ENCODE data around the gene MYDGF.

Gene MYDGF

DNA sequence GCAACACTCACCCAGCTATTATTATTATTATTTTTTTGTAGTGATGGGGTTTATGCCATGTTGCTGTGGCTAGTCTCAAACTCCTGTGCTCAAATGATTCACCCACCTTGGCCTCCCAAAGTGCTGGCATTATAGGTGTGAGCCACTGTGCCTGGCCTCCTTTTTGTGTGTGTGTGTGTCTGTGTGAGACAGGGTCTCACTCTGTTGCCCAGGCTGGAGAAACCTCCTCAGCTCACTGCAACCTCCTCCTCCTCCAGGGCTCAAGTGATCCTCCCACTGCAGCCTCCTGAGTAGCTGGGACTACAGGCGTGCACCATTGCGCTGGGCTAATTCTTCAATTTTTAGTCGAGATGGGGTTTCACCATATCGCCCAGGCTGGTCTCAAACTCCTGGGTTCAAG is 3.6 kb upstream of the MYDGF start:
- DNase-seq (ENCODE audit: low spot score) = no peak

DNA sequence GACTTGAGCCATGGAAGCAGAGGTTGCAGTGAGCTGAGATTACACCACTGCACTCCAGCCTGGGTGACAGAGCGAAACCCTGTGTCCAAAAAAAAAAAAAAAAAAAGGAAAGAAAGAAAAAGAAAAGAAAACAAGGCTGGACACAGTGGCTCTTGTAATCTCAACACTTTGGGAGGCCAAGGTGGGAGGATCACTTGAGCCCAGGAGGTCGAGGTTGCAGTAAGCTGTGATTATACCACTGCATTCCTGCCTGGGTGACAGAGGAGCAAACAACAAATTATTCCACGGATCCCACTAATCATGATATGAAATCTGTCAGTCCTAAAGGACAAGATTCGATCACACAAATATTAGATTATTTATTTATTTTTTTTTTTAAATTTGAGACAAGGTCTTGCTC is 3.1 kb upstream of the MYDGF start:
- no peak for DNase-seq (ENCODE audit: low spot score)

DNA sequence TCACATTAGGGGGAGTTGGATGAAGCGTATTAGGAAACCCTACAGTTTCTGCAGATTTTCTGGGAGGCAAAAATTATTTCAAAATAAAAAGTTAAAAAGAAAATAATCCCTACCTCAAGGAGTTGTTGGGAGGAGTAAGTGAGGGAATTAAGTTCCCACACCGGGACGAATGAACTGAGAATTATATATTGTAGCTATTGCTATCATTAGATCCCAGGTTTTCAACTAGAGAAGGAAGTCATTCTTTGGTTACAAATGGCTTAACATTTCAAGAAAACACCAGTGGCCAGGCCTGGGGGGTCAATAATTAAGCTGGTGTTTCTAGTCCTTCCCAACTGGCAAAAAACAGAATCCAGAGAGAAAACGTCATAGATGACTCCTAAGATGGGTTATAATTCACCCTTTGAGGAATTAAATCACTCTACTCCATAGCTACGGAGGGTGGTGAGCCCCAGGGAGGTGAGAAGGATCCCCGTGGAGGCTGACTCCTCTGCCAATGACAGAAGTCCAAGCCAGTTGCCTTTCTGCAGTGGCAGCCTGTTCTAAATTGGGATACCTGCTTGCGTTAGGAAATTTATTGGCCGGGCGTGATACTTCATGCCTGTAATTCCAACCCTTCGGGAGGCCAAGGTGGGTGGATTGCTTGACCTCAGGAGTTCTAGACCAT is 1.2 kb upstream of the MYDGF start:
- no peak for DNase-seq (ENCODE audit: low spot score)

DNA sequence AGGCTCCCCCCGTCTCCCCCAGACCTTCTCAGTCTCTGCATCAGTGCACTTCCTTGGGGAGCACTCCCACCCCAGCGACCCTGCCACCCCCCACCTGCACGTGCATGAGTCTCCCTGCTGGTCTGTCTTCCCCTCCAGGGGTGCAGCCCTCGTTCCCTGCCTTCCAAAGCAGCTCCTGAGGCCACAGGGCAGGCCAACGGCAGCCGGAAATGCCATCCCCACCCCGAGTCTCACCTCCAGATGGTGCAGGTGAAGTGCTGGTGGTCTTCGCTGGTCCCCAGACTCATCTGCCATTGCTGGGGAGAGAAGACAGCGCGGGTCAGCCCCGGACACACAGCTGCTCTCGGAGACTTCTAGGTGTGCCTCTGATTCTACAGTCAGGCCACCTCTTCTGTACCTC is 5.5 kb downstream of the MYDGF start:
- DNase-seq (ENCODE audit: low spot score) = no peak

DNA sequence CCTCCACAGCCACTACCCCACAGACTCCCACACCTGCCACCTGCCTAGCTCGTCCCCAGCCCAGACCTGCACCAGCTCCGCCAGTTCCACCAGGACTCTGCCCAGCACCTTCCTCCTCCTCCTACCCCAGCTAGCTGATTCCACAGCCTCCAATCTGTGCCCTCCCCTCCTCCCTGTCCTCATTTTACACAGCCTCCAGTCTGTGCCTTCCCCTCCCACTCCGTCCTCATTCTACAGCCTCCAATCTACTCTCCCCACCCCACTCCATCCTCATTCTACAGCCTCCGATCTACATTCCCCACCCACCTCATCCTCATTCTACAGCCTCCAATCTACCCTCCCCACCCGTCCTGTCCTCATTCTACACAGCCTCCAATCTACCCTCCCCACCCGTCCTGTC is 7.3 kb downstream of the MYDGF start:
- DNase-seq (ENCODE audit: low spot score) = no peak

DNA sequence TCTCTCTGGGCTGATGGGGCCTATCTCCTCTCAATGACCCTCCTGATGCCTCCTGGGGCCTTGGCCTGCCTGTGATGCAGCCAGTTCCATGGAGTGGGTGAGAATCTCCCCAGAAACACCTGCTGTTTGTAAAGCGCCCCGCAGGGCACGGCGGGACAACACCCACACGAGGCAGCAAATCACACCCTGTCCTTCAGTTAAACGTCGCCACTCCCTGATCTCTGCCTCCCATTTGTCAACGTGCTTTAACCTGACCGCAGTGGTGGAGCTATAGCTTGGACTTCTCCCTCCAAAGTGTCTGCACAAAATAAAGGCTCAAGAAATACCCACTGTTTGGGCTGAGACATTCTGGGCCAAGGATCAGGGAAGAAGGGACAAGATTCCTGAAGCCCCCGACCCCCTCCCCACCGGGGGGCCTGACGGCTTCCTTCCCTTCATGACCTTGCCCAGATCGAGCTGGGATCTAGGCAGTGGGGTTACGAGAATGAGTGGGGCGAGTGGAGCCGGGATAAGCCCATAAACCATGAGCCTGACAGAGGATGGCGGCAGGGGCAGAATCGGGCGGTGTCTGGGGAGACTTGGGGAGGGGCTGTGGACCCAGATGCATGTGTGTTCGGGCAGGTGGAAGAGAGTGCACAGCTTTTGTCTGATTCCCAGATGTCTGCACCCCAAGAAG is 8.0 kb downstream of the MYDGF start:
- DNase-seq (ENCODE audit: low spot score) = no peak

DNA sequence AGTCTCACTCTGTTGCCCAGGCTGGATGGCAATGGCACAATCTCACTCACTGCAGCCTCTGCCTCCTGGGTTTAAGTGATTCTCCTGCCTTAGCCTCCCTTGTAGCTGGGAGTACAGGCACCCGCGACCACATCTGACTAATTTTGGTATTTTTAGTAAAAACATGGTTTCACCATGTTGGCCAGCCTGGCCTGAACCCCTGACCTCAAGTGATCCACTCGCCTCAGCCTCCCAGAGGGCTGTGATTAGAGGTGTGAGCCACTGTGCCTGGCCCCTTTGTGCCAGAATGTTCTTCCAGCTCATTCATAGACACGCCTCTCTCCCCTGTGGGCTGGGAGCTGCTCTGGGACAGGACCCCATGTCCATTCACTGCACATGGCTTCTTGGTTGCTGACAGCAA is 9.1 kb downstream of the MYDGF start:
- DNase-seq (ENCODE audit: low spot score) = no peak

DNA sequence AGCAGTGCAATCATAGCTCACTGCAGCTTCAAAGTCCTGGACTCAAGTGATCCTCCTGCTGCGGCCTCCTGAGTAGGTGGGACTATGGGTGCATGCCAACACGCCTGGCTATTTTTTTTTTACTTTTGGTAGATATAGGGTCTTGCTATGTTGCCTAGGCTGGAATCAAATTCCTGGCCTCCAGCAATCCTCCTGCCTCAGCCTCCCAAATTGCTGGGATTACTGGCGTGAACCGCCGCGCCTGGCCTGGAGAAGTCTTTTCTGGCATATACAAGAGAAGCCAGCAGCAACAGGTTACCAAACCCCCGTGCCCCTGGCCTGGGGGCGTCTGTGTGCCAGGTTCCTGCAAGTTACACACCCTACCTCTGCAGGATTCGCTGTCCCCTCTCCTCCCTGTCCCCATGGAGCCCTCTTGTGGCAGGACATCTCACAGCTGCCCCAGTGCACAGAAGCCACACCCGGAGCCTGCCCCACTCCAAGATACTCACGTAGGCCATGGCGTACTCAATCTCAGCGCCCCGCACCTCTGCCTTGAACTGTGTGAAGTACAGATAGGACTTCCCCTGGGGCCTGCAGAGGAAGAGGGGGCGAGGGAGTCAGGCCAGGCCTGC is 9.9 kb downstream of the MYDGF start:
- DNase-seq (ENCODE audit: low spot score) = no peak

DNA sequence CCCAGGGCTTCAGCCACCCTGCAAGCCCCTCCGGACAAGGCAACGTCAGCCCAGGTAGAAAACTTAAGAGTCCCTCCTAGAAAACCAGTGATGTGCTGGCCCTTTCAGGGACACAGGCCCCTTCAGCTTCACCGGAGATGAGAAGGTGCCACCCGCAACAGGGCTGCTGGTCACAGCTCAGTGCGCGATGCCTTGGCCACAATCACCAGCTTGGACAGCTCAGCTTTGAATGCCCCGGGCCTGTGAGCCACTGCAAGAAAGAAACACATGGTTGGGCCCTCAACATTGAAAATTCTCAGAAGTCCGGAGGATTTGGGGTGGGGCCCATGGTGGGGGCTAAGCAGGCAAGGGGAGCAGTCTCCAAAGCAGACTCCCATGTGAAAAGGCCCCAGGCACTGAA is 12.3 kb downstream of the MYDGF start:
- no peak for DNase-seq (ENCODE audit: low spot score)

DNA sequence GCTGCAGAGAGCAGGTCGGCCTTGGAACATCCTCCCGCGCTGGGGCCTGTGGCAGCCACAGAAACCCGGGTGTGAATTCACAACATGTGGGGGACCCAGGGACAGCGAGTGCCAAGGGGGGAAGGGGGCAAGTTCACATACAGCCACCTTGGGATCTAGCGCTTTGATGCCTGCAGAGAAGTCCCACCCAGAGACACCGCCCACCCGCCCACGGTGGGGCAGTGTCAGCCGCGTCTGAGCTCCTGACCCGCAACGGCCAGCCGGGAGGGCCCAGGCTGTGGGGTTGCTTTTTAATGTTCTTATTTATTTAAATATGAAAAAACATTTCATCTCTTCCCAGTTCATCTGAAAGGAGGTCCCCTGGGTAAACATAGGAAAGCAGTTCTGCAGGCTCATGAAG is 12.9 kb downstream of the MYDGF start:
- no peak for DNase-seq (ENCODE audit: low spot score)

DNA sequence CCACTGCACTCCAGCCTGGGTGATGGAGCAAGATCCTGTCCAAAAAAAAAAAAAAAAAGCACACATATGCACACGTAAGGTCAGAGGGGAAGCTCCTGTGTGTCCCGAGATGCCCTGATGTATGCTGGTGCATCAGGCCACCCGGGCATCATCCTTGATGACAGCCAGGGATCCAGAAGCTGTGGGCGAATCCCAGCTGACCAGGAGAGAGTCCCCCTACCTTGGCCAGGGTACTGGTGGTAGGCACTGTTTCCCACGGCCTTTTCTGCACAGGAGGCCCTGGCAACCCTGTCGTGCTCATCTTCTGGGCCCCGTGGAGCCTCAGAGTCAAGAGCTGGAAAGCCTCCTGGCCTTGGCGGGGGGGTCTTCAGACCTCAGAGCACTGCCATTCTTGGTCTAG is 14.0 kb downstream of the MYDGF start:
- no peak for DNase-seq (ENCODE audit: low spot score)

DNA sequence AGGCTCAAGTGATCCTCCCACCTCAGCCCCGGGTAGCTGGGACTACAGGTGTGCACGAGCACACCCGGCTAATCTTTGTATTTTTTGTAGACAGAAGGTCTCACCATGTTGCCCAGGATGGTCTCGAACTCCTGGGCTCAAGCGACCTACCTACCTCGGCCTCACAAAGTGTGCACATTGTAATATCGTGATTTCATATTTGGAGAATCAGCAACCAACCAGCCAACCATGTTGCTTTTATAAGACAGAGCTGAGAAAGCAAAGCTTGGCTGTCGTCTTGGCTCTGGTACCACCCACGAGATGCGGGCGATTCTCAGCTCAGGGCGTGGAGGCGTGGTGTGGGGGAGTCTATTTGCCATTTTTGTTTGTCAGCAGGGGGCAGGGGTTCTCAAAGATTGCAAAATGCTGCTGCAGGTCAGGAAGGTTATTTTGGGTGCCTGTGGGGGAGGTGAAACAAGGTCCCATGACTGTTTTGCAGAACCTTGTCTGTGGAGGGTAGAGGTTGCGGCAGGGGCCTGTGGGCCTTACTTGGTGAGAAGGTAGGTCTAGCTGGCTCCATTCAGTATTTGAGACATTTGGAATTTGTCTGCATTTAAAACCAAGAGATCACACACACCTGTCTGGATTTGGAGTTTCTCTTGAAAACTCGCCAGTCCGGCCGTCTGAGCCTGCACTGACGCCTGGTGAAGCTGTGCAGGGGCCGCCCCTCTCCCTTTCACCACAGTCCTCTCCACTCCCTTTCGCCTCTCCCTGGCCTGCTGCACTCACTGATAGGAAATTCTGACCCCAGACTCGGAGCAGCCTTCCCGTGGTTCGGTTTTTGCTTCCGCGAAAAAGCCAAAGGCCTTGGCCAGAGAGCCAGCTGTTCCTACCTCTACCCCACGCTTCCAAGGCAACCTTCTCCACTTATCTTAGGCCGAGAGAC is 15.4 kb downstream of the MYDGF start:
- DNase-seq (ENCODE audit: low spot score) = no peak

DNA sequence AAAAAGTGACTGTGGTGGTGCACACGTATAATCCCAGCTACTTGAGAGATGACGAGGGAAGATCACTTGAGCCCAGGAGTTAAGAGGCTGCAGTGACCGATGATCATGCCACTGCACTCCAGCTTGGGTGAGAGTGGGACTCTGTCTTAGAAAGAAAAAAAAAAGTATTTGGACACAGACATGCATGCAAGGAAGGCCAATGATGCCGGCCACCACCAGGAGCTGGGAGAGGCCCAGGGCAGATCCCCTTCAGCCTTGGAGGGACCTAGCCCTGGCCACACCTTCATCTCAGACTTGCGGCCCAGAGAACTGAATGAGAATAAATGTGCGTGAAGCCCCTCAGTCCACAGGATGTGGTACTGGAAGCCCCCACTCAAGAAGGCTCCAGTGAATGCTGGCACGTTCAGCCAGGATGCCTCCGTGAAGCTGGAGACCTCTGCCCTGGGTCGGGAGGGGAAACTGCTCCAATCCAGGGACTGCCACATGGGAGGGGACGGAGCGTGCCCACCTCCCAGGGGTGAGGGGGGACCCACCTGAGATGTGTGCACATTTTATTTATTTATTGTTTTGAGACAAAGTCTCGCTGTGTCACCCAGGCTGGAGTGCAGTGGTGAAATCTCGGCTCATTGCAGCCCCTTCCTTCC is 16.2 kb downstream of the MYDGF start:
- no peak for DNase-seq (ENCODE audit: low spot score)

DNA sequence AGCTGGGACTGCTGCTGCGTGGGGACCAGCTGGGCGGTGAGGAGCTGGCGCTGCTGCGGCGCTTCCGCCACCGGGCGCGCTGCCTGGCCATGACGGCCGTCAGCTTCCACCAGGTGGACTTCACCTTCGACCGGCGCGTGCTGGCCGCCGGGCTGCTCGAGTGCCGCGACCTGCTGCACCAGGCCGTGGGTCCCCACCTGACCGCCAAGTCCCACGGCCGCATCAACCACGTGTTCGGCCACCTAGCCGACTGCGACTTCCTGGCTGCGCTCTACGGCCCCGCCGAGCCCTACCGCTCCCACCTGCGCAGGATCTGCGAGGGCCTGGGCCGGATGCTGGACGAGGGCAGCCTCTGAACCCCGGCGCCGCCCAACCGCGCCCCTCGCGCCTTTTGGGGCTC is 18.1 kb downstream of the MYDGF start:
- DNase-seq (ENCODE audit: low spot score) = no peak

DNA sequence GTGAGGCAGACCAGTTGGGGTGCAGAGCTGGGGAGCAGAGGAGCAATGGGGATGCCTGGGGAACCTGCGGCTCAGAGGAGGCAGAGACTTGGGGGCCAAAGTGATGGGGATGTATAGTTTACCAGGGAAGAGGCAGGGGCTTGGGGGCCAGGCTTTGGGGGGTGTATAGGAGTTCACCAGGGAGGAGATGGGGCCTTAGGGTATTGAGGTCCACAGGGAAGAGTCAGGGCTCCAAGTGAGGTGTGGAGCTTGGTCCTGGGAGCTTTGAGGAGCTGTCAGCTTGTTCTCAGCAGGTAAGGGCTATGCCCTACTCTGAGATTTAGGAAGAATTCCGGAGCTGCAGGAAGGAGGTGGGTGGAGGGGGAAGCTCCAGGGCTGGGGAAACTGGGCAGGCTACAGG is 20.0 kb downstream of the MYDGF start:
- no peak for DNase-seq (ENCODE audit: low spot score)

DNA sequence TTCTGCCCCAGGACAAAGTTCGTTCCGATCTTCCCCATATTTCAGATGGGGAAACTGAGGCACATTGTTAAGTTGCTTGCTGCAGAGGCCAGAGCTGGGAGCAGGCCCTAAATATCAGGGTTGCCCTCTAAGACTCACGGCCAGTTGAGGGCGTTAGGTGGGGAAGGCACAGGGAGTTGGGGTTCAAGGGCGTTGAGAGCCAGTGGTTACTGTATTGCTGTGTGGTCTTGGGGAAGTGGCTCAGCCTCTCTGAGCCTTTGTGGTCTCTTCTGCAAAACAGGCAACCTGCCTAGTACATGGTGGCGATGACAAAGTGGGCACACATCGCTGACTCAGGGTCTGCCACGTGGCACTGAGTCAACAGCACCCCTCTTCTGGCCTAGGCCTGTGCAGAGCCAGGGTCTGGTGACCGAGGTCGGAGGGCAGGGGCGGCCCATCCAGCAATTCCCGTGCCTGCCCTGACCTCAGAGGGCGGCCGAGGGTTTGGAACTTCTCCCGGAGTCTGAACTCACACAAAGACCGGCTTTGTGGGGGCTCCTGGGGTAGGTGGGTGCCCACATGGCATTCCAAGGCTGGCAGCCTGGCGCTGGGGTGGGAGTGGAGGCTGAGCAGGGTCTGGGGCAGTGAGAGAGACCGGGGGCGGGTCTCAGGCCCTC is 20.6 kb downstream of the MYDGF start:
- DNase-seq (ENCODE audit: low spot score) = no peak

DNA sequence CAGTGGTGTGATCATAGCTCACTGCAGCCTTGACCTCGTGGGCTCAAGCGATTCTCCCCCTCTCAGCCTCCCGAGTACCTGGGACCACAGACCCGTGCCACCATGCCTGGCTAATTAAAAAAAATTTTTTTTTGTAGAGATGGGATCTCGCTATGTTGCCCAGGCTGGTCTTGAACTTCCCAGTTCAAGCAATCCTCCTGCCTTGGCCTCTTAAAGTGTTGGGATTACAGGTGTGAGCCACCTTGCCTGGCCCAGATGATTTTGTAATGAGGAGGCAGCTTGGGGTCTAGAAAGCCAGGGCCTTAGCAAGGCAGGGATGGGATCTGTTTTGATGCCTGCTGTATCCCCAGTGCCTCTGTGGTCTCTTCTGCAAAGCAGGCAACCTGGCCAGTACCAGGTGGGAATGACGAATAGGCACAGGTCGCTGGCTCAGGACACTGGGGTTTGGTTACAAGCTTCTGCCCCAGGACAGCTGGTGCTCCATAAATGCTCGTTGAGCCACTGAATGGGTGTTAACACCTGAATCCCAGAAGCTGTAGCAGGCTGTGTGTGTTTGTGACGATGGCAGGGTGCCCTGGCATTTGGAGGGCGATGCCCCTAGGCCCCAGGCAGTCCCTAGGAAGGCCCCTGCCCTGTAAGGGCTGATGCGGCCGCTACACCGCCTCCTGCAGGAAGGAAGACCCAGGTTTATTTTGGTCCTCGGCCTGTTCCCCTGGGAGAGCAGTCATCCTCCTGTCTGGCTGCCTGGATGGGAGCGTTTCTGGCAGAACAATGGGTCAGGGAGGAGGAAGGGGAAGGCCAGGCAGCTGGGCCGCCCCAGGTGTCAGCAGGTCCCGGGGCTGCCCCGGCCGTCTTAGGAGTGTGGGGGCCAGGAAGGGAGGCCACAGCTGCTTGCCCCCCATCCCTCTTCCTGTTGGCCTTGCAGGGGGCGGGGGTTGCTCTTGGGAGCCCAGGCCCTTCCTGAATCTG is 22.2 kb downstream of the MYDGF start:
- DNase-seq (ENCODE audit: low spot score) = no peak

DNA sequence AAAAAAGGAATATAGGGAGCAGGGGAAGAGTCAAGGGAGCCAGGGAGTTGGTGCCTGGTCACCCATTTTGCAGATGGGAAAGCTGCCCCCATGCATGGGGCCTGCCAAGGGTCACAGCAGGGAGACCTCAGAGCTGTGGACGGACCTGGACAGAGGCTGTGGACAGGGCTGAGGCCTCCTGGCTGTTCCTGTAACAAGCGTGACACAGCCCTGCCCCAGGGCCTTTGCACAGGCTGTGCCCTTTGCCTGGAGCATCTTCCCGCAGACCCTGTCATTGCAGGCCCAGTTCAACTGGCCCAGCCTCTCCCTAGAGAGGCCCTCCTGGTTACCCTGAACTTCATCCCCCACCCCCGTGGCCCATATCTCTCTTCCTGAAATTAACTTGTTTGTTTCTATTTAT is 24.4 kb downstream of the MYDGF start:
- no peak for DNase-seq (ENCODE audit: low spot score)

DNA sequence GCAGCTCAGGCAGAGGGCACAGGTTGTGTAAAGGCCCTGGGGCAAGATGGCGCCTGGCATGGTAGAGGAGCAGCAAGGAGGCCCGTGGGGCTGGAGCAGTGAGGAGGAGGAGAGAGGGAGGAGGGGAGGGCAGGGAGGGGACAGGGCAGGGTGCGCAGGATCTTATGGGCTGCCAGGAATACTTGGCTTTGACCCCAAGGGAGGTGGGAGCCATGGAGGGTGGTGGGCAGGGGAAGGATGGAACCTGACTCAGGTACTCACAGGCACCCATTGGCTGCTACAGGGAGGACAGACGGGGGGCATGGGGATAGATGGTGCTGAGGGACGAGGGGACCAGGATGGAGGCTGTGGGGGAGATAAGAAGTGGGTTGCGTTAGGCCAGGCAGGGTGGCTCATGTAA is 27.5 kb downstream of the MYDGF start:
- no peak for DNase-seq (ENCODE audit: low spot score)

DNA sequence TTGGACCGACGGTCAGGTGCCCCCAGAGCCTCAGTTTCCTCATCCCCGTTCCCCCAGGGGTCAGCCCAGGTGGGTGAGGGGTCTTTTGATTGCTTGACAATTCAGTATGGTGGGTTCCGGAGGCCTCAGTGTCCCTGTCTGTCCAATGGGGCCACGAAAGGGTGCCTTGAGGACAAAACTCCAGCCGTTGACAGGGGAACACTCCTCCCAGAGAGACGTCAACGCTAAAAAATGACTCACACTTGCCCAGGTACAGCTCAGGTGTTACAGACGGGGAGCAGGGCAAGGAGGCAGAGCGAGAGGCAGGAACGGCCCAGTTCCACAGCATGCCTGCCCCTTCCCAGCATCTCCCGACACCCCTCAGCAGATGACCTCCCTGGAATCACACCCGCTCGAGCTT is 29.0 kb downstream of the MYDGF start:
- no peak for DNase-seq (ENCODE audit: low spot score)

Measured in CD4-positive, alpha-beta T cell treated with Interleukin-2 at 100 ng/mL for 4 hours (primary cell).